HCT116 (cell line): ENCODE data around the gene LAGE3. TPM values are rescaled to one million over a fixed set of nuclear protein-coding genes. Genes with fewer than 3 reads are reported as not detected.

Experiments
- ATAC-seq: fragments of 200-7000 bp; cut with Tn5 transposase; 2 replicates; pipeline ENCODE4 v1.9.1; 2020; ENCODE audit warnings: mild to moderate bottlenecking, moderate library complexity
- BruUV-seq: library from RNA; stranded (reverse); fragments of 400-500 nt; replicated peaks from 2 replicates; lab custom pipeline; 2021; lab: Mats Ljungman, UMichigan
- CTCF ChIA-PET: fragments of 300-600 bp; sonication (Branson Sonifier 250); formaldehyde crosslinking; loops from one replicate; lab custom pipeline; 2021; ENCODE audit warnings: antibody characterized with exemption; lab: Charles Lee
- POLR2A ChIA-PET: fragments of 300-600, 350-600 bp; sonication (Branson Sonifier 250); formaldehyde crosslinking; loops from one replicate; lab custom pipeline; 2021; ENCODE audit warnings: antibody characterized with exemption; lab: Charles Lee
- RAD21 ChIA-PET, 2 experiments: fragments of 300-600 bp; sonication (Branson Sonifier 250); formaldehyde crosslinking; loops; one replicate each; lab custom pipeline; 2023; ENCODE audit warnings: low total read pairs in 2 of 2; ENCODE audit not compliant: uncharacterized antibody in 2 of 2, unreplicated experiment in 2 of 2, low non-redundant PET in 1 of 2; lab: Charles Lee
- DNase-seq: peaks from one replicate; pipeline ENCODE4 v3.0.0-alpha.2; 2010; ENCODE audit warnings: low read depth, low spot score
- H2AFZ ChIP-seq: fragments of 200-600 bp; shearing (Covaris generic), sonication (generic); 2 replicates; pipeline ENCODE4 v1.6.1; 2017; ENCODE audit warnings: low read depth, mixed run types, mixed read lengths, antibody characterized with exemption, low read length; ENCODE audit not compliant: poor library complexity, severe bottlenecking
- H3K27ac ChIP-seq: 2 replicates; pipeline ENCODE4 v1.5.1; 2012; ENCODE audit warnings: low read depth, low read length
- H3K27me3 ChIP-seq: fragments of 200-600 bp; sonication (generic); 2 replicates; pipeline ENCODE4 v1.6.1; 2016; ENCODE audit warnings: mixed run types, low read length, mixed read lengths; ENCODE audit not compliant: insufficient read depth
- H3K36me3 ChIP-seq, 2 experiments: fragments of 200-500 bp in 1 of 2; fragments of 200-600 bp in 1 of 2; sonication (Bioruptor generic) in 1 of 2; sonication (generic) in 1 of 2; 2 replicates each; pipeline versions ENCODE4 v1.5.1 to v1.6.1; 2014 to 2016; ENCODE audit warnings: low read length in 2 of 2, inconsistent platforms in 1 of 2, mixed read lengths in 1 of 2, mixed run types in 1 of 2; ENCODE audit not compliant: insufficient read depth in 2 of 2, control insufficient read depth in 1 of 2
- H3K4me1 ChIP-seq, 2 experiments: fragments of 200-600 bp in 1 of 2; sonication (generic) in 1 of 2; 2 replicates each; pipeline versions ENCODE4 v1.5.1 to v1.6.1; 2012 to 2017; ENCODE audit warnings: low read length in 2 of 2, inconsistent platforms in 1 of 2, mild to moderate bottlenecking in 1 of 2, mixed read lengths in 1 of 2, mixed run types in 1 of 2, moderate library complexity in 1 of 2; ENCODE audit not compliant: insufficient read depth in 2 of 2, control insufficient read depth in 1 of 2
- H3K4me2 ChIP-seq: fragments of 200-600 bp; sonication (generic); 2 replicates; pipeline ENCODE4 v1.6.1; 2017; ENCODE audit warnings: mixed run types, low read length, mixed read lengths
- H3K4me3 ChIP-seq, 2 experiments: fragments of 200-600 bp in 1 of 2; sonication (generic) in 1 of 2; replicated peaks in 1 of 2; 2 replicates each; pipeline ENCODE4 v1.5.1; 2011 to 2016; ENCODE audit warnings: low read length in 2 of 2, control low read depth in 1 of 2, low read depth in 1 of 2, mild to moderate bottlenecking in 1 of 2, mixed read lengths in 1 of 2, mixed run types in 1 of 2
- H3K79me2 ChIP-seq: fragments of 200-600 bp; sonication (generic); 2 replicates; pipeline ENCODE4 v1.6.1; 2017; ENCODE audit warnings: mild to moderate bottlenecking, mixed run types, low read length, moderate library complexity, mixed read lengths; ENCODE audit not compliant: insufficient read depth
- H3K9ac ChIP-seq: fragments of 200-600 bp; sonication (generic); 2 replicates; pipeline ENCODE4 v1.6.1; 2016; ENCODE audit warnings: low read length, mixed read lengths
- H3K9me2 ChIP-seq: fragments of 200-600 bp; sonication (generic), shearing (Covaris generic); 2 replicates; pipeline ENCODE4 v1.6.1; 2017; ENCODE audit warnings: mixed run types, mild to moderate bottlenecking, moderate library complexity; ENCODE audit not compliant: insufficient read depth
- H3K9me3 ChIP-seq, 2 experiments: fragments of 200-500 bp in 1 of 2; fragments of 200-600 bp in 1 of 2; sonication (Bioruptor generic) in 1 of 2; sonication (generic) in 1 of 2; 2 replicates each; pipeline ENCODE4 v1.6.1; 2014 to 2017; ENCODE audit warnings: low read length in 2 of 2, mixed read lengths in 2 of 2, inconsistent platforms in 1 of 2, low read depth in 1 of 2, mild to moderate bottlenecking in 1 of 2, mixed run types in 1 of 2, moderate library complexity in 1 of 2; ENCODE audit not compliant: control insufficient read depth in 1 of 2, insufficient read depth in 1 of 2
- H4K20me1 ChIP-seq: fragments of 200-600 bp; sonication (generic), shearing (Covaris generic); 2 replicates; pipeline ENCODE4 v1.6.1; 2017; ENCODE audit warnings: mixed run types, mild to moderate bottlenecking, moderate library complexity; ENCODE audit not compliant: insufficient read depth
- CBX3 ChIP-seq: IDR thresholded peaks from 2 replicates; pipeline ENCODE4 v1.6.1; 2012; ENCODE audit warnings: low read depth
- CEBPB ChIP-seq: IDR thresholded peaks from 2 replicates; pipeline ENCODE4 v1.6.1; 2012; ENCODE audit warnings: low read depth
- EGR1 ChIP-seq: IDR thresholded peaks from 2 replicates; pipeline ENCODE4 v1.6.1; 2012; ENCODE audit warnings: low read depth
- ELF1 ChIP-seq: IDR thresholded peaks from 2 replicates; pipeline ENCODE4 v1.6.1; 2012; ENCODE audit warnings: low read depth, borderline replicate concordance
- EZH2phosphoT487 ChIP-seq: fragments of 200-600 bp; IDR thresholded peaks from 2 replicates; pipeline ENCODE4 v1.6.1; 2018; ENCODE audit warnings: antibody characterized with exemption, borderline replicate concordance
- FOSL1 ChIP-seq: IDR thresholded peaks from 2 replicates; pipeline ENCODE4 v1.6.1; 2012; ENCODE audit warnings: low read depth
- JUND ChIP-seq: IDR thresholded peaks from 2 replicates; pipeline ENCODE4 v1.6.1; 2012
- POLR2AphosphoS5 ChIP-seq: IDR thresholded peaks from 2 replicates; pipeline ENCODE4 v1.6.1; 2011; ENCODE audit warnings: mild to moderate bottlenecking, low read depth, low read length, moderate library complexity
- RAD21 ChIP-seq: IDR thresholded peaks from 2 replicates; pipeline ENCODE4 v1.6.1; 2012; ENCODE audit warnings: low read depth, mild to moderate bottlenecking
- SIN3A ChIP-seq: IDR thresholded peaks from 2 replicates; pipeline ENCODE4 v1.6.1; 2012; ENCODE audit warnings: low read depth
- SP1 ChIP-seq: IDR thresholded peaks from 2 replicates; pipeline ENCODE4 v1.6.1; 2012; ENCODE audit warnings: low read depth
- SRF ChIP-seq: IDR thresholded peaks from 2 replicates; pipeline ENCODE4 v1.6.1; 2012; ENCODE audit warnings: low read depth
- TCF7L2 ChIP-seq: IDR thresholded peaks from 2 replicates; pipeline ENCODE4 v1.7.0; 2011; ENCODE audit warnings: borderline replicate concordance, inconsistent platforms; ENCODE audit not compliant: insufficient read depth, insufficient read length; ENCODE audit errors: extremely low read depth
- YY1 ChIP-seq: IDR thresholded peaks from 2 replicates; pipeline ENCODE4 v1.6.1; 2011; ENCODE audit warnings: low read length, low read depth, moderate library complexity, mild to moderate bottlenecking; ENCODE audit not compliant: insufficient replicate concordance; ENCODE audit errors: extremely low read depth
- ZFX ChIP-seq: fragments of 450-650 bp; IDR thresholded peaks from 2 replicates; pipeline ENCODE4 v1.6.1; 2017
- ZNF274 ChIP-seq: fragments of 200-500 bp; sonication (Bioruptor generic); IDR thresholded peaks from 2 replicates; pipeline ENCODE4 v1.6.1; 2014; ENCODE audit warnings: mild to moderate bottlenecking, low read depth, low read length, inconsistent platforms
- intact Hi-C: fragments of 100-400 bp; cut with micrococcal nuclease; formaldehyde crosslinking; loops from 2 replicates; pipeline ENCODE4 v1.10.0; 2022
- total RNA-seq: library from RNA; stranded (reverse); gene quantifications from one replicate; pipeline ENCODE4 v1.2.1, GENCODE V29; 2021; ENCODE audit not compliant: unreplicated experiment
- TF ChIP-seq, protein P1 (sequence below): IDR thresholded peaks from 2 replicates; pipeline ENCODE4 v1.6.1; 2011; ENCODE audit warnings: mild to moderate bottlenecking, low read length, moderate library complexity; ENCODE audit not compliant: insufficient replicate concordance; ENCODE audit errors: extremely low read depth
- TF ChIP-seq, protein P2 (sequence below): IDR thresholded peaks from 2 replicates; pipeline ENCODE4 v1.6.1; 2012
- TF ChIP-seq, protein P3 (sequence below): IDR thresholded peaks from 2 replicates; pipeline ENCODE4 v1.6.1; 2012; ENCODE audit warnings: low read depth

The LAGE3 gene
- total RNA-seq, 1 experiment from 2014 or later = 42.8 TPM

DNA sequence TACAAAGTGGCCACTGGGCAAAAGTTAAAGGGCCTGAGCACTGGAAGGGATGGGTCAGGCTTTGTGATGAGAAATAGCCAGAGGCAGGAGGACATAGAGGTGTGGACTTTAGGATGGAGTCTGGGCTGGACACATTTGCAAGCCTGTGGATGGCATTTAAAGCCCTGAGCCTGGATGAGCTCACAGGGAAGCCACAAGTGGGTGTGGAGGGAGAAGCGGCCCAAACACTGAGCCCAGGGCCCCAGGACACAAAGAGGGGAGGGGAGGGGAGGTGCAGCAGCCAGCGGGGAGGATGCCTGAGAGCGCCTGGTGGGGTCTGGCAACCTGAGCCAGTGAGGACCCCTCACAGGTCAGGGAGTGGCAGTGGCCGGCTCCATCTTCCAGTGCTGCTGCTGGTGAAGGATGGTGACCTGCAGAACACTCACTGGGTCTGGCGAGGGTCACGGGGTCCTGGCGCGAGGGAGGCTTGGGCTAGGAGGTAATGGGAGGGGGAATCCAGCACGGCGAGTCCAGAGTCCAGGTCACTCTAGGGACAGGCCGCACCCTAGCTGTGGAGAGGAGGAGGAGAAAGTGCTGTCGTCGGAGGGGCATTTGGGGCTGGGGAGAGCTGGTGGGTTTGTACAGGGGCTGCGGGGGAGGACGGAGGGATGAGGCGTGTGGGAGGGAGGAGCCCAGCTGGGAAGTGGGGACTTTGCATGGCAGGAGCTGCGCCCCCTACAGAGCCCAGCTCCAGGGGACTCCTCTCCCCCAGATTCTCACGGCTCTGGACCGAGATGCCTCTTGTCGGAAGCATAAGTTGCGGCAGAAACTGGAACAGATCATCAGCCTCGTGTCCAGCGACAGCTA, 7.0 kb downstream of the LAGE3 start:
- Histone ChIP-seq H3K27me3 (no peaks in the 10 kb centered on the region), H2AFZ (no peak overlapping the region), H3K4me3 (no peak overlapping the region), H3K79me2 (no peaks in the 10 kb centered on the region), H3K9me2 (no peaks in the 10 kb centered on the region), H3K4me2 (no peak overlapping the region), H3K36me3 (no peaks in the 10 kb centered on the region; a peak in 1 of 4 replicates), H3K27ac (no peak overlapping the region), H3K9ac (no peak overlapping the region), H4K20me1 (no peaks in the 10 kb centered on the region), H3K9me3 (no peaks in the 10 kb centered on the region), H3K4me1 (no peaks in the 10 kb centered on the region)
- intact Hi-C loops = no loop called here
- no TSS peak for BruUV-seq
- TF ChIP-seq ZFX = no peak
- no peak for TF ChIP-seq SIN3A
- TF ChIP-seq SRF = no peak
- no peak for TF ChIP-seq CEBPB
- no peak for TF ChIP-seq JUND
- no peak for TF ChIP-seq EZH2phosphoT487
- TF ChIP-seq CBX3 = no peak
- TF ChIP-seq TCF7L2 = no peak
- TF ChIP-seq, protein P1, sequence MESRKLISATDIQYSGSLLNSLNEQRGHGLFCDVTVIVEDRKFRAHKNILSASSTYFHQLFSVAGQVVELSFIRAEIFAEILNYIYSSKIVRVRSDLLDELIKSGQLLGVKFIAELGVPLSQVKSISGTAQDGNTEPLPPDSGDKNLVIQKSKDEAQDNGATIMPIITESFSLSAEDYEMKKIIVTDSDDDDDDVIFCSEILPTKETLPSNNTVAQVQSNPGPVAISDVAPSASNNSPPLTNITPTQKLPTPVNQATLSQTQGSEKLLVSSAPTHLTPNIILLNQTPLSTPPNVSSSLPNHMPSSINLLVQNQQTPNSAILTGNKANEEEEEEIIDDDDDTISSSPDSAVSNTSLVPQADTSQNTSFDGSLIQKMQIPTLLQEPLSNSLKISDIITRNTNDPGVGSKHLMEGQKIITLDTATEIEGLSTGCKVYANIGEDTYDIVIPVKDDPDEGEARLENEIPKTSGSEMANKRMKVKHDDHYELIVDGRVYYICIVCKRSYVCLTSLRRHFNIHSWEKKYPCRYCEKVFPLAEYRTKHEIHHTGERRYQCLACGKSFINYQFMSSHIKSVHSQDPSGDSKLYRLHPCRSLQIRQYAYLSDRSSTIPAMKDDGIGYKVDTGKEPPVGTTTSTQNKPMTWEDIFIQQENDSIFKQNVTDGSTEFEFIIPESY = no peak
- TF ChIP-seq, protein P2, sequence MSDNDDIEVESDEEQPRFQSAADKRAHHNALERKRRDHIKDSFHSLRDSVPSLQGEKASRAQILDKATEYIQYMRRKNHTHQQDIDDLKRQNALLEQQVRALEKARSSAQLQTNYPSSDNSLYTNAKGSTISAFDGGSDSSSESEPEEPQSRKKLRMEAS = no peak
- TF ChIP-seq, protein P3, sequence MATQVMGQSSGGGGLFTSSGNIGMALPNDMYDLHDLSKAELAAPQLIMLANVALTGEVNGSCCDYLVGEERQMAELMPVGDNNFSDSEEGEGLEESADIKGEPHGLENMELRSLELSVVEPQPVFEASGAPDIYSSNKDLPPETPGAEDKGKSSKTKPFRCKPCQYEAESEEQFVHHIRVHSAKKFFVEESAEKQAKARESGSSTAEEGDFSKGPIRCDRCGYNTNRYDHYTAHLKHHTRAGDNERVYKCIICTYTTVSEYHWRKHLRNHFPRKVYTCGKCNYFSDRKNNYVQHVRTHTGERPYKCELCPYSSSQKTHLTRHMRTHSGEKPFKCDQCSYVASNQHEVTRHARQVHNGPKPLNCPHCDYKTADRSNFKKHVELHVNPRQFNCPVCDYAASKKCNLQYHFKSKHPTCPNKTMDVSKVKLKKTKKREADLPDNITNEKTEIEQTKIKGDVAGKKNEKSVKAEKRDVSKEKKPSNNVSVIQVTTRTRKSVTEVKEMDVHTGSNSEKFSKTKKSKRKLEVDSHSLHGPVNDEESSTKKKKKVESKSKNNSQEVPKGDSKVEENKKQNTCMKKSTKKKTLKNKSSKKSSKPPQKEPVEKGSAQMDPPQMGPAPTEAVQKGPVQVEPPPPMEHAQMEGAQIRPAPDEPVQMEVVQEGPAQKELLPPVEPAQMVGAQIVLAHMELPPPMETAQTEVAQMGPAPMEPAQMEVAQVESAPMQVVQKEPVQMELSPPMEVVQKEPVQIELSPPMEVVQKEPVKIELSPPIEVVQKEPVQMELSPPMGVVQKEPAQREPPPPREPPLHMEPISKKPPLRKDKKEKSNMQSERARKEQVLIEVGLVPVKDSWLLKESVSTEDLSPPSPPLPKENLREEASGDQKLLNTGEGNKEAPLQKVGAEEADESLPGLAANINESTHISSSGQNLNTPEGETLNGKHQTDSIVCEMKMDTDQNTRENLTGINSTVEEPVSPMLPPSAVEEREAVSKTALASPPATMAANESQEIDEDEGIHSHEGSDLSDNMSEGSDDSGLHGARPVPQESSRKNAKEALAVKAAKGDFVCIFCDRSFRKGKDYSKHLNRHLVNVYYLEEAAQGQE = no peak
- TF ChIP-seq POLR2AphosphoS5 = no peak
- no peak for TF ChIP-seq FOSL1
- TF ChIP-seq EGR1 = no peak
- no peak for TF ChIP-seq ELF1
- no peak for TF ChIP-seq ZNF274
- TF ChIP-seq RAD21 = no peak
- TF ChIP-seq SP1 = no peak
- no peak for TF ChIP-seq YY1
- ChIA-PET RAD21 (no interaction called here), POLR2A (no interaction called here), CTCF (no interaction called here)
- DNase-seq = no peak
- no peak for ATAC-seq
